Measurements from ENCODE around the gene CEP112.

CEP112 gene

DNA sequence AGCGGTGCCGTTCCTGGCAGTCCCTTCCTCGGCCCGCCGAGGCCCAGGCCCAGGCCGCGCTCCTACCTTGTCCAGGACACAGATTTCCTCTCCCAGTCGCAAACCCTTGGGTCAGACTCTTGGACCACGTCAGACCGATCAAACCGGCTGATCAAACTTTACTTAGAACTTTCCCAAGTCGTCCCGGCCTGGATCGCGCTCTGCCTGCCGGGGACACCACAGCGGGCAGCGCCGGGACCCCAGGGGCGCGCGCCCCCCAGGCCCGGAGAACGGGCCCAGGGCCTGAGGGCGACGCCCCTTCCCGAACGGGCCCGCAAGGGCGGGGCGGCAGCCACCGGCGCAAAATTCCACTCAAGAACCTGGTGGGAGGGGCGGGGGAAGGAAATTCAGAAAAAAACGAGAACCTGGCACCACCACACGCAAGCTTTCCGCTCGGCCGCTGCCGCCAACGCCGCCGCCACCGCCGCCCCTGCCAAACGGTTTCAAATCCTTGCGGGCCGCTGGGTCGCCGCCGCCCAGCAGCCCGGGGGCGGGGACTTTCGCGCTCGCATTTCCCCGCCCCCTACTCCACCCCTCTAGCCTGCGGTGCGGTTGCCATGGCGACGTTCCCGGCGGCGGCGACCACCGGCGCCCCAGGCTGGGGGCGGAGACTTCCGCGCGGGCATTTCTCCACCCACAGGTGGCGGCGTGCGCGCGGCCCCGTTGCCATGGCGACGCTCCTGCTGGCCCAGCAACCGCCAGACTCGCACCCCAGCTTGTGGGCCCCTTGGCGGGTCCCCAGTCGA lies at the start of gene CEP112:
TSS of gene CEP112 (minus strand) at position 541 of the 785 bp plus-strand sequence.
- FAIRE-seq: no peak

GRCh38 chr17:66240630-66241029 lies 48.7 kb upstream of the CEP112 start:
- no peak for FAIRE-seq

- no peak for FAIRE-seq
These were observed 48.1 kb upstream of the CEP112 start for GRCh38 chr17:66240013-66240412.

DNA sequence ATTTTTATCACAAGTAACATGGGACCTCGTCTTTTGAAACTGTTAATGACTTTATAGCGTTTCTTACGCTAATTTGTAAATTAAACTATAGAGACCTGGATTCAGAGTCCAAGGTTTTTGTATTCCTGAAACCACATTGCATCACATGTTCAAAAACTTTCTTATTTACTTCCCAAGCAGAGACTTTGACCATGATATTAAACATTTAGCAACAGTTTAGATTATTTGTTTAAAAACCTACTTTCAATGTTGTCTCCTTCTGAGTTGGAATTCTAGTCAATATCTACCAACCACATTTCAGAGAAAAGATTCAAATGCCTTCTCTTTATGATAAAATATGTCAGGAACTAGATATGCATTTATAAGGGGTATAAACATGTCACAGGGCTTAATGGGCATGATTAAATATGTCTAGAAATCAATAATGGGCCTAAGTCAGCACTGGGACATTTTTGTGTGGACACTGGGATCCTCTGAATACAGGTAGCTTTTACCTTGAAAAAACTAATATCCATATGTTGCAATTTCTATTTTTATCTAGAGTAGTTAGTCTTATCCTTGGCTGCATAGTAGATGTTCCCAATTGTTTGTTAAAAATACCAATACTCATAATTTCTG lies 43.6 kb upstream of the CEP112 start:
- no peak for FAIRE-seq

GRCh38 chr17:66234611-66235010 lies 42.7 kb upstream of the CEP112 start:
- FAIRE-seq: no peak

- FAIRE-seq: no peak
These were observed 41.3 kb upstream of the CEP112 start for GRCh38 chr17:66233023-66233753.

DNA sequence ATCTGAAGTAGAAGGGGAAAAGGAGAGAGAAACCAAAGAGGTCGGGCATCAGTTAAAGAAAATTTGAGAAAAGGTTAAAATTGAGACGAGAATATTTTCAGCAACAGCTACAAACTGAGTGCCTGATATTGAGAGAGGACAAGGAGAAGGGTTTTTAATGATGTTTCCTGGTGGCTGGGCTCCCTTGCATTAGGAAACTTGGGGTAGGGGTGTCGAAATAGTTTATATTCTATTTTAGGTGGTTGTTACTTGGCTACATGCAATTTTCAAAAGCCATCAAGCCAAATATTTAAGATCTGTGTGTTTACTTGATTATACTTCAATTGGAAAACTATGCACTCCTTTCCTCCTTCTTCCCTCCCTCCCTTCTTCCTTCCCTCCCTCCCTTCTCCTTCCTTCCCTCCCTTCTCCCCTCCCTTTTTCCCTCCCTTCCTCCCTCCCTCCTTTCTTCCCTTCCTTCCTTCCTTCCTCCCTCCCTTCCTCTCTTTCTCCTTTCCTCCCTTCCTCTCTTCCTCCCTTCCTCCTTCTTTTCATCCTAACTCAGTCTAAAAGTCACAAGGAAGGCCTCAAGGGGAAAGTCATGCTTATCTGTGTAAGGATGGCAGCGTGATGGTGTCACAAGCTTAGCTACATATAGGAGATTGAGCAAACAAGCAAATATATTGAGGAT lies 39.1 kb upstream of the CEP112 start:
- FAIRE-seq: no peak

DNA sequence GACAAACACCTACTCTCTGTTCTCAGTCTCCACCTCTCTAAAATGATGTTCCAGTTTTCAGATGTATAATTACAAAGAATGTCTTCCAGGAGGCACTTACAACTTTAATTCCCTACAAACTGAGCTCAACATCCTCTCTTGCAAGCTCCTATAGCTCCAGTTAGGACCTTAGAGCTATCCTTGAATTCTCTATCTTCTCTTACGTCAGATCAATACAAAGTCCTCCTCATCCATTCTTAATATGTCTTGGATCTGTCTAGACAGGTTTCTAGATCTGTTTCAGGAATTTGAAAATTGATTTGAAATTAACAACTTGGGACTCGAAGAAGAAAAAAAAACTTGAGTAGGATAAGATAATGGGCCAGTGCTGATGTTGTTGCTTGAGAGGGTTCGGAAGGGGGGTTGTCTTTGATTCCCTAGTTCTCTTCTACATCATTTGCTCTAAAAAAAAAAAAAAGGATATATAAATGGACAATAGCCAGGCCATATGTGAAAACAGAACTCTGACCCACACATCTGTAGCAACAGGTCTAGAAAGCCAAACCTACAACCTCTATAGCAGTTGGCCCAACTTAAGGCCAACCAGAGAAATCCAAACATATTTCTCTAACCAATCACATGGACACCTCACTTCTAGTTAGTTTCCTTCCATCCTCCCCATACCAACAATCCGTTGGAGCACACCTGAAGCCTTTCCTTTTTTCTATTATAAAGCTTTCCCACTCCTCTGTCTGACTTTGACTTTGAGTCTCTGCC lies 38.0 kb upstream of the CEP112 start:
- no peak for FAIRE-seq

DNA sequence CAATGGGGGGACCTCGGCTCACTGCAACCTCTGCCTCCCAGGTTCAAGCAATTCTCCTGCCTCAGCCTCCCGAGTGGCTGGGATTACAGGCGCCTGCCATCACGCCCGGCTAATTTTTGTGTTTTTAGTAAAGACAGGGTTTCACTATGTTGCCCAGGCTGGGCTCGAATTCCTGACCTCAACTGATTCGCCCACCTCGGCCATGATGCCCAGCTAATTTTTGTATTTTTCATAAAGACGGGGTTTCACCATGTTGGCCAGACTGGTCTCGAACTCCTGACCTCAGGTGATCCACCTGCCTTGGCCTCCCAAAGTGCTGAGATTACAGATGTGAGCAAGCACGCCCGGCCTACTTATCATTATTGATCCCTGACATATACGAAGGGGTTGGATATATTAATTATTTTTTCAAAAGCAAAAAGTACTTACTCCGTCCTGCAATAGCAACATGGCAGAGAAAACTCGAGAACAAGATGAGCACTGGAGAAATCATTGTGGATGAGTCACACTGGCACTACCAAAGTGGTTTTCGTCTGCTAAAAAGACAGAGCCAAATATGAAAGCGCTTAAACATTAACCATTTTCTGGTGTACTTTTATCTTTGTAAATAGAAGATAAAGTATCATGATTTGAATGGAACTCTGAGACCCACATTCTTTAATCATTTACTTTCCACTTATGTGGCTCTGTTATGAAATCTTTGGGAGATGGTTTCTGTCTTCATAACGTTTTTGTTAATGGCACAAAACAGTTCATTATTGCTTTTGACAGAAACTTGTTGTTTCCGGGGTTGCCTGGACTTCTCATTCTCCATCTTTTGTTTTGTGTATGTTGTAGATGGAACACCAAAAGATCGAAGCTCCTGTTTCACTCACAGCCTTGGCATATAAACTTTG lies 37.2 kb upstream of the CEP112 start, which contains the start of gene APOH:
TSS of gene APOH (minus strand) at position 529 of the 896 bp plus-strand sequence. CDS start at position 493, 36 bp downstream.
- no peak for FAIRE-seq

- FAIRE-seq: peak; percentile 19
These were observed 35.5 kb upstream of the CEP112 start for GRCh38 chr17:66227212-66228045.

DNA sequence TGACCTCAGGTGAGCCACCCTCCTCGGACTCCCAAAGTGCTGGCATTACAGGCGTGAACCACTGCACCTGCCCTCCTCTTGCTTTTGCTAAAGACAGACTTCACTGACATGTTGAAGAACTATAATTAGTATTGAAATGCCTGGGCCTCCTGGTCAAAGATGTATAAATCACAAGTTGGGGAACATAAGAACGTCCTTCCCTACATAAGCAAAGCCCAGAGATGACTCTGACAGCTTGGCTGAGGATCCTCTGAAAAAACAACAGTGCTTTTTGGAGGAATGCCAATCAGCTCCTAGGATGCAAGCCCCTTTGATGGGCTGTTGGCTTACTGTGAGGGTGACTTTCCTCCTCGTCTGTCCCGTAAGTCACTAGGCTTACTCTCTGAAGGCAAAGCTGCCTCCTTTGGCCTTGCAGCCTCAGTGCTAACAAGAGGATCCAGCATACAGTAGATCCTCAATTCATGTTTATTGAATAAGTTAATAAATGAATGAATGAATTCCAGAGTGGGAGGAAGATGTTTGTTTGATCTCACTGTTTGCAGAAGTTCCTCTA lies 30.9 kb upstream of the CEP112 start:
- FAIRE-seq: no peak

- no peak for FAIRE-seq
These were observed 30.0 kb upstream of the CEP112 start for GRCh38 chr17:66221755-66222530.

DNA sequence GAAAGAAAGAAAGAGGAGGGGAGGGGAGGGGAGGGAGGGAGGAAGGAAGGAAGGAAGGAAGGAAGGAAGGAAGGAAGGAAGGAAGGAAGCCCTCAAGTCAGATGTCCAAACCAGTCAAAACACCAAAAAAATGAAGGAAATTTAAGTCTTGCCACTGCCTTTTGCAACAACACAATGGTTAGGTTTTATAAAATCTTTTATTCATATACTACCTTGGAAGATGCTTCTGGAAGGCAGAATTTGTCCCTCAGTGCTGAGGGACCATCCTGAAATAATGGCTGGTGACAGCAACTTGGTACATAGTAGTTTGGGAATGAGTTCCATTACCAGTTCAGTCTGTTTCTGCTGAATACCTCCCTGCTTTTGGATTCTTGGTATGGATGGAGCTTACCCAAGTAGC lies 29.4 kb upstream of the CEP112 start:
- FAIRE-seq: no peak

DNA sequence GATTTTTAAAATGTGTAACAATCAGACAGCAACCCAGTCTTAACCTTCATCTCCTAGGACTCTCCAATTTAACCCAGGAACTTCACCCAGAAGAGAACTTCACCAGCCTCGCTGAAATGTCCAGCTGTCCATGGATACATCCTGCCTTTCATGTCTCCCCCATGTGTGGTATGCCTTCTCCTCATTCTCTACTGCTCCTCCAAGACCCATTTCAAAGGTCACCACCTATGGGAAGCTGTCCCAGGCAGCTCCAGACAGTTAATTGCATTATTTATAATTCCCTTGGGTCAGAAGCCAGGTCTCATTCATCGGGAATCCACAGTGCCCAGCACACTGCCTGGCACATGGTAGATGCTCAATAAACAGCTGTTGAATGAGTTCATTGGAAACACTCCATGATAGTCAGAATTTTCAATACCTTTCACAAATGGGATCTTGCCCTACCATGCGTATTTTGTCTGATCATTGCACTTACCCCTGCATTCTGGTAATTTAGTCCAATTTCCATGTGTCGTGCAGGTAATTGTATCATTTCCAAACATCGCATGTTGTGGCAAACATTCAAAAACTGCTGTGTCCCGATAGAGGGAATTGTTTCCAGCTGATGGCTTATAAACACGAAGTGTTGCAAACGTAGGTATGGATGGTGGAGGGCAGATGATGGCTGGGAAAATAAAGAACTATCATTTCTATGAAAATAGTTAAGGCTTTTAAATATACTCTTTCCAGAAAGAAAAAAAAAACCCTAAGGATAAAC lies 28.3 kb upstream of the CEP112 start:
- no peak for FAIRE-seq

DNA sequence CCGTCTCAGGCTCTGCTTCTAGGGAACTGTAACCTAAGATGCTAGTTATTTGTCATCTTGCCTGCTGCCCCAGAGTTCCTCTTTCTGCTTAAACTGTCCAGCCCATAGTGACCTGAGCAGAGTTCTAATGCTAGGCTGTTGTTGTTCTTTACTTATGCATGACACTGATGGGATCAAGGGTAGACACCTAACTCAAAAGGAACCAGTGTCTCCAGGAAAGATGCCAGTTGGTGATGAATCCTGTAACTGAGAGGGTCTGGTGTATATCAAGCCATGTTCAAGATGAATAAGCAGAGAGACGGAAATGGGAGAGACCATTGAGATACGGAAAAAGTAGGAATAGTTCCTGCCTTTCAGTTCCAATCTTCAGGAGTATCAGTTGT lies 23.6 kb upstream of the CEP112 start:
- FAIRE-seq: no peak

DNA sequence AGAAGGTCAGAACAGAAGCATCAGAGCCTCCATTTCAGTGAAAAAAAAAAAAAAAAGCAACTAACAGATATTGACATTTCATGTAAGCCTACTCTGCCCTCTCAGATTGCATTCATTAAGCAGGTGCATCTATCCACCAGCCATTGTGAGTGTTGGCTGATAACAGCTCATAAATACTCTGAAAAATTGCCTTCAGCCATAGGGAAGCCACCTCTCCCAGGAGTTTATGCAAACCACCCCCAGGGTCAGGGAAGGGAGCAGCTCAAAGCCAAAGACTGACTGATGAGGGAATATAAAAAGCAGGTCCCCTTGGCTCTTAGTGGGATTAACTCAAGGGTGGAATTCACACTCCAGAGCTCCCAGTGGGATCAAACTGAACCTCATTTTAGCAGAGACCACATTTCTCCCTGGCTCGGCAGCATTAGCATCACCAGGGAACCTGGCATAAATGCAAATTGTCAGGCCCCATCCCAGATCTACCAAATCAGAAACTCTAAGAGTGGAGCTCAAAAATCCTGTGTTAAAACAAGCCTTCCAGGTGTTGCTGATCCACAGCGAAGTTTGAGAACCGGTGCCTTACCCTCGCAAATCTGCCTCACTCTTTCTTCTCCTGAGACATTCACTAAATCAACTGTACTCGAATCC lies 23.1 kb upstream of the CEP112 start:
- no peak for FAIRE-seq

DNA sequence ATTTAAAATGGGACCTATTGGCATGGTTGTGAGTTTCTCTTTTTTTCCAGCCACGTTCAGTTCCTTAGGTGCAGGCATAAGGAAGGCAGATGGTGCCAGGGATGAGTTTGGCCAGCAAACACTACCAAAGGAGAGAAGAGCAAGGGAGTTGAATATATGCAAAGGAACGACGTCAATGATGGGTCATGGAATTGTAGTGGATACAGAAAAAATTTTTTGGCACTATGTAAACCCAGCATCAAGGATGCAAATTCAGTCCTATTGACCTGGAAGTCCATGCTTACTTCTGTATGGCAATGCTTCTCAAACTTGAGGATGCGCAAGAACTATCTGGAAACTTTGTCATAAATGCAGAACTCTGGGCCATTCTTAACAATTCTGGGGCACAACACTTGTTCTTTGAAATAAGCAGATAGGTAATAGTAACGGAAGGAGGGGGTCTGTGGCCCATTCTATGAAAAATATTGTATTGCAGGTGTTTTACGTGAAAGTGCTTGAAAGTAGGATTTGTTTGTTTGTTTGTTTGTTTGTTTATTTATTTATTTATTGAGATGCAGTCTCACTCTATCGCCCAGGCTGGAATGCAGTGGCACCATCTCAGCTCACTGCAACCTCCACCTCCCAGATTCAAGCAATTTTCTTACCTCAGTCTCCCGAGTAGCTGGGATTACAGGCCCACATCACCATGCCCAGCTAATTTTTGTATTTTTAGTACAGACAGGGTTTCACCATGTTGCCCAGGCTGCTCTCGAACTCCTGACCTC lies 19.3 kb upstream of the CEP112 start:
- no peak for FAIRE-seq
